Limb (tissue), 2 donors: ENCODE results near the gene ZC3H18.

Source experiments
- DNase-seq, 2 donors: peaks; one replicate each; pipeline ENCODE4 v3.0.0-alpha.2; 2016; ENCODE audit errors: extremely low spot score in 2 of 2

ZC3H18 gene

GRCh38 chr16:88569985-88570690 lies at the start of gene ZC3H18:
Gene ZC3H18 (plus strand): TSS chr16:88570403. CDS start chr16:88577124, 6,721 bp downstream.
- DNase-seq: peak; percentile 98 to 99

- no peak for DNase-seq
Measured at GRCh38 chr16:88521674-88522073, 48.5 kb upstream of the ZC3H18 start.

- DNase-seq: no peak
Measured at GRCh38 chr16:88522276-88522949, 47.8 kb upstream of the ZC3H18 start.

GRCh38 chr16:88523309-88524161 lies 46.7 kb upstream of the ZC3H18 start:
- no peak for DNase-seq

DNA sequence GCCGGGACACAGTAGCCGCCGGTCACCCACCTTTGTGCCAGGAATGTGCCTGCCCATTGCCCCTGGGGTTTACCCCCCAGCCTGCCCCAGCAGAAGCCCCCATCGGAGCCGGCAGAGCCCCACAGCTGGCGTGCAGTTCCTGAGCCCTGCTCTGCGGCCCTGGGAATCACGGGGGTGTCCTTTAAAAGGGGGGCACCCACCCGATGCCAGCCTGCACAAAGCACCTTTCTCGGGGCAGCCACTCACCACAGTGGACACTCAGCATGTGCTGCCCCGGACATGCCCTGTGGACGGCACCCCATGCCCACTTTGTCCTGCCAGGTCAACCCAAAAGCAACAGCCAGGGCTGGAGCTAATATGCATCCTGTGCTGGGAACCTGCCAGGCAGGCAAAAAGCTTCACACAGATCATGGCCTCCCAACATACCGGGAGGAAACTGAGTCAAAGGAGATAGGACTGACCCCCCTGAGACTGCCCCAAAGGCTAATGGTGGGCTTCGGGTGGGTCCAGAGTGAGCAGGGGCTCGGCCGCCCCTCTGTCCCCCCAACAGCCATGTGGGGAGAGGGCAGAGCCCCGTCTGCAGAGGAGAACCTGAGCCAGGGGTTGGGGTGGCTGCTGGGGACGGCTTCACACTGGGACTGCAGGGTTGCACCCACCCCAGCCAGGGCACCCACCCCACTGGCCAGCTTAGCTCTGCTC lies 45.8 kb upstream of the ZC3H18 start:
- no peak for DNase-seq

DNA sequence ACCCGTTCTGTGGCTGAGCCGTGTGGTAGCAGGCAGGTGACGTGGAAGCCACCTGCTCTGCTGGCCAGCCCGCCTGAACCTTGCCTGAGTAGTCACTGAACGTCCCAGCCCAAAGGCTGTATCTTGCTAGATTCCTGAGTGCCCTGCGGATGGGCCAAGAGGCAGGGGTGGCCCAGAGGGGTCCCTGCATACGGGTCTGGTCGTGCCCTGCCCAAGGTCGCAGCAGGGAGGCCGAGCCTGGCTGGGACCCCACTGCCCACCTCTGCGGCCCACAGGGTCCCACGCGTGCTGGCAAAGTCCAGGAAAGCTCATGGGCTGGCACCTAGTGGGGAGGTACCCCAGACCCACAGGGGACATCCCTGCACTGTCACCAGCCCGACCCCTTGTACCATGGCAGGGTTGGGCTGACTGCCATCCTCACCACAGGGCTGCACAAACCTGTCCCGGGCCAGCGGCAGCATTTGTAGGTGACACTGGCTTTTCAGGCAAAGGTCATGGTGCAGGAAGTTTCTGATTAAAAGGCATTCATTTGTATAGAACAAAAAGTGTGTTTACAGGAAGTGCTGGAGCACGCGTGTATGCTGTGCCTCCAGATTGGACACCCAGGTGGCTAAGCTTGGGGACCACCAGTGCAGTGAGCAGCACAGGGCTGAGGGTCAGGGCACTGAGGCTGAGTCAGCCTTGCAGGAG lies 45.1 kb upstream of the ZC3H18 start:
- no peak for DNase-seq

DNA sequence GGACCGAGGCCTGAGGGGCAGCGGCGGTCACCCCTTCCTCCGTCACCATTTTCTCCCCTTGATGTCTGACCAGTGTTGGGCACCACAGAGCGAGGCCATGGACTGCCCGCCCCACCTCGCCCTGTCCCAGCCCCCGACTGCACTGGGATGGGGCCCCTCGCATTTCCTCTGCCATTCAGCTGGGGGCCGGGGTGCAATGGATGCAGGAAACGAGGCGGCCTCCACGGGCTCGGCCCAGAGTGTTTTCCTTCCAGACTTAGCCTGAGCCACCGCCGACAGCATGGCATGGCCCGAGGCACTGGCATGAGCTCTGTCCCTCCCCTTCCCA lies 44.6 kb upstream of the ZC3H18 start:
- DNase-seq: no peak

DNA sequence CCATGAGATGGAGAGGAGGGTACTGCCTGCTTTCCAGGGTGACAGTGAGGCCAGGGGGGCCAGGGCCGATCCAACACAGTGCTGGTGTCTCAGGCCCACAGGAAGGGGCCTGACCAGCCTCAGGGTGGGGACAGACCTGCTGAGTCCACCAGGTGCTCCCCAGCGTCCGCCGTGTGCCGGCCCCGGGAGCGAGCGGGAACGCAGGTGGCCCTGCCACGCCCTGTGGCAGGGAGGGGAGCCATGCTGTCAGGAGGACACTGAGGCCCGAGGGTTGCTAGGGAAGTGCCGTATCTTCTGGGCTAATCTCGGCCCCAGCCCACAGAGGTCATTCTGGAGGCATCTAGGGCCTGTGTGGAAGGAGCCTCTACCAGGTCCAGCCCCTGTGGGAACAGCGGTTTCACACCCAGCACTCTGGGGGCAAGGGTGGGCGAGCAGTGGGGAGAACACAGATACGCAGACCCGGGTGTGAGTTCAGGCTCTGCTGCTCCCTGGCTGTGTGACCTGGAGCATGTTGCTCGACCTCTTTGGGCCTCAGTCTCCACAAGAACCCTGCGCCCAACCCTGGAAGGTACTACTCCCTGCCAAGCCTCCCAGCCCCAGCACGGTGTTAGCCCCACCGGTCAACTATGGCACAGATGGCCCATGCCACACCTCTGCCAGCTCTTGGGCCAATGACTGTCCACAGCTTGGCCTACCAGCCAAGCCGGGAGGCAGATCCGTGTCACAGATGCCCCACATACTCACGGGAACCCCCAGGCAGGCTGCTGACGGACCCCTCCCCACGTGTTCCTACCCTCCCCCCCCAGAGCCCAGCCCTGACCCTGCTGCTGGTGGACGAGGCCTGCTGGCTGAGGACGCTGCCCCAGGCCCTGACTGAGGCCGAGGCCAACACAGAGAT lies 43.9 kb upstream of the ZC3H18 start:
- no peak for DNase-seq

DNA sequence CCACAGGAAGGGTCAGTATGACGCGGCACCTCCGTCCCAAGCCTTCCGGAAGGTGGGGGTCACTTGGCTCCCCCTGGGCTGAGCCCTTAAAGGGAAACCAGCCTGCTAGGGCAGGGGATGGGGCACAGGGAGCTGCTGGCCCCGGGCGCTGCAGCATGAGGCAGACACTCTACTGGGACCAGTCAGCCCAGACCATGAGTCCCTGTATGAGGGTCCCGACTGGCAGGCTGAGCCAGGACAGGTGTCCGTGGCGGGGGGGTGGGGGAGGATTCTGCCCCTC lies 43.4 kb upstream of the ZC3H18 start:
- DNase-seq: no peak

DNA sequence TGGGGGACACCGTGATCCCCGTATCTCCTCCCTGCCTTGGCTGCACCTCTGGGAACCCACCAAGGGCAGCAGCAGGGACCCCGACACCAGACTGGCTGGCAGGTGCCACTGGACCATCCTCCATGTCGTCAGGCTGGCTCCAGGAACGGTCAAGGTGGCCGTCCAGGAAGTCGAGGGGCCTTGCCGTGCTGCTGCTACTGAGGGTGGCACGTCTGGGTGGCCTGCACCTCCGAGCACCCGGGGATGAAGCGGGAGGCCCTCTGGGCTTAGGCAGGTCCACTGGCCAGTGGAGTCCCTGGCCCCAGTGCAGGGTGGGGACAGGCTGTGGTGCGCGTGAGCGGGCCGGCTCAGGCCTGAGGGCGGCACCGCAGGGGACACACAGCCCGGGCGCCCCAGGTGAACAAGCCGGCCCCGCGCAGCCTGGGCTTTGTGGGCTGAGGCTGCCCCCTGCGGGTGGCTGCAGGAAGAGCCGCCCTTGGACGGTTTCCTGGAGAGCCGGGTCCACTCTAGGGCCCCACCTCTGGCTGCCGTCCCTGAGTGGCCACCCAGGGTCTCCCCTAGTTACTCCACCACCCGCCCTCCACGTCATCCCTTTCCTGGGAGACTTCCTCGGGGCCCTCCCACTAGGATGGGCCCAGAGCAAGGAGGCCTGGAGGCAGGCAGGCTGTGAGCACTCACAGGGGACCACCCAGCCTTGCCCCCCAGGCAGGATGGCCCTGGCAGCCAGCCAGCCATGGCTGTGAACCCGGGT lies 42.8 kb upstream of the ZC3H18 start:
- peak in 1 of 2 donors; percentile 81 for DNase-seq

DNA sequence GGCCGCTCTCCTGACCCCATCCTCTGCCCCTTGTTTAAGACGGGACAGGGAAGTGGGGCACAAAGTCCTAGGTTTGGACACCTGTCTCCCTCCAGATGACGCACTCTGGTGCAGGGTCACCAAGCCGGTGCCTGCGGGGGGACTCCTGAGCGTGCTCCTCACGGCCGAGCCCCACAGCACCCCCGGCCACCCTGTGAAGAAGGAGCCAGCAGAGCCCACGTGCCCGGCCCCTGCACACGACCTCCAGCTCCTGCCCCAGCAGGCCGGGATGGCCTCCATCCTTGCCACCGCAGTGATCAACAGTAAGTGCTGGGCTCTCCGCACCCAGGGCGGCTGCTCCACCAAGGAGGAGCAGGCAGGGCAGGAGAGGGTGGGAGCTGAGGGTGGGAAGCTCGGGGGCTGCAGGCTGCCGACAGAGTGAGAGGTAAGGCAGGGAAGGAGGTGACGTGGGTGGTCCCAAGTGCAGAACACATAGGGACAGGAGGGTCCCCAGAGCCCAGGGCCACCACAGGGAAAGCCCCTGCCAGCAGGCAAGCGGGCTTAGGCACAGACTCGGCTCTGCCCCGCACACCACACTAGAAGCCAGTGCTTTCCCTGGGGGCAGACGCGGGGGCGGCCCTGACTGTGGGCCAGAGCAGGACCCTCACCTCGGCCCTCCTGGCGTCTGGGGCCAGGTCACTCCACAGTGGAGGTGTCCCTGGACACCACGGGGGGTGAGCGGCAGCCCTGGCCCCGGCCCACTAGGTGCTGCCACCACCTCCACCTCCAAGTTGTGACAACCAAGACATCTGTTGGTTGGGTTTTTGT lies 42.1 kb upstream of the ZC3H18 start:
- no peak for DNase-seq

DNA sequence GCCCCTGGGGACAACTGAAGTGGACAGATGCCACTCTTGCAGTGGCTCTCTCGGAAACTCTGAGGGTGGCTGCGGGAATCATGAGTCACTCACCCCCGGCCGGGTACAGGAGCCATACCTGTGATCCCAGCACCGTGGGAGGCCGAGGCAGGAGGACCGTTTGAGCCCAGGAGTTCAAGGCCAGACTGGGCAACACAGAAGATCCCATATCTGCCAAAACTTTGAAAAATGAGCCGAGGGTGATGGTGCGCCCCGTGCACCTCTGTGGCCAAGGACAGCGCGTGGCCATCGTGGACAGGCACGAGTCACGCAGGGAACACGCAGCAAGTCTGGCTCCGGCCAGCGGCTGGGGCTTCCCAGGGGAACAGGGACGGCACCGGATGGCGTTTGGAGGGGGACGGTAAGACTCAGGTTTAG lies 41.3 kb upstream of the ZC3H18 start:
- DNase-seq: no peak

DNA sequence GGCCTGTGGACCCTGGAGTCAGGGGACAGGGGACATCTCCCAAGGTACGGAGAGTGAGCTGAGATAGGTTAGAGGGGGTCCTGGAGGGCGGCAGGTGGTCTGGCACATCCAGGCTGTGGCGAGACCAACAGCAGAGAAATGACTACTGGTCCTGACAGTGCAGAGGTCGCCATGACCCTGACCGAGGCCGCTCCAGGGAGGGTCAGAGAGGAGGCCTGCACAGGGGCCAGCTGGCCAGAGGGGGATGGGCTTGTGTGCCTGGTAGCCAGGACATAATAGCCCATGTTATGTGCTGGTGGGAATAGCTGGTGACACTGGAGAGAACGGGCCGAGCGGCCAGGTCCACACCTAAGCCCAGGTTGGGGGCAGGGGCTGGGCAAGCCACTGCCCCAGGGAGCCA lies 40.6 kb upstream of the ZC3H18 start:
- no peak for DNase-seq

DNA sequence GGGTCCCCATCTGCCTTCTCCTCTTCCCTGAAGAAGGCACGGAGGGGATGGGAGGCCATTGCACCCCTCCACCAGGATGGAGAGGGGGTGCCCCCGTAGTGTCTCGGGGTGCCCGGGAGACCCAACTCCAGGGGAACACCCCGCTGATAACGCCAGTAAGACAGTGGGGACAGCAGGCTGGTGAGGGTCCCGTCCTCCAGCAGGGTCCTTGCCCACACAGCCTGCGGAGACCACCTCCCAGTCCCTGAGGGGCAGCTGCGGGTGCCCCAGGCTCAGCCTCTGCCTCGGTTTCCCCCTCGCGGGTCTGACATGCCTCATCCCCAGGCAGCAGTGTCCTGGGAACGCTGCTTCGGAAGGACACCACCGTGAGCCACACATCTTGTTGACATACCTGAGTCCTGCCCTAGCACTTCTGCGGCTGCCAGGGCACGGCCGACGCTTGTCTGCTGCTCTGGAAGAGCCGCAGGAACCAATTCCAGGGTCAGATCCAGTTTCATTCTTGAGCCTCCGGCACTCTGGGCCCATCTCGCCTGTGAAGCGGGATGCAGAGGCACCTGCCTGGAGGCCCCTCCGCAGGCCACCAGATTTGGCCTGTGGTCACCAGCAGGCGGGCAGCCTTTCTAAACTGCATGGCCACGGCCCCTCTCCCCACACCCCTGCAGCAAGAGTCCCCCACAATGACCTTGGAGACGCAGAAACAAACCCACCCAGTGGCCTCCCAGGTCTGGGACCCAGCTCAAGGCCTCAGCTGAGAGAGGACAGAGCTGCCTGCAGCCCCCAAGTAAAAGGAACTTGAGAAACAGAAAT lies 39.9 kb upstream of the ZC3H18 start:
- DNase-seq: no peak

DNA sequence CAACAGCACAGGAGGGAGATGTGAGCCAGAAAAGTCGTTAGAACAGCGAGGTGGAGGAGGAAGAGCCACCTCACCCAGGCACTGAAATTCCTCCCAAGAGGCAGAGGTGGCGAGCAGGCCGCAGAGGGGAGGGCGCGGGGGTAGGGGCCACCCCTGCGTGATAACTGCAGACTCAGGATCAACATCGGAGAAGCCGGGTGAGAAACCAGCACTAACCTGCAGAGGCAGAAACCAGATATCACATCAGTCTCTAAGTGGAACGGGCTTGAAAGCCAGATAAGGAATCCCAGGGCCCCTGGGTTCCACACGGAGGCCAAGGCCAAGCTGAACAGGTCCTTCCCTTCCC lies 39.4 kb upstream of the ZC3H18 start:
- no peak for DNase-seq

DNA sequence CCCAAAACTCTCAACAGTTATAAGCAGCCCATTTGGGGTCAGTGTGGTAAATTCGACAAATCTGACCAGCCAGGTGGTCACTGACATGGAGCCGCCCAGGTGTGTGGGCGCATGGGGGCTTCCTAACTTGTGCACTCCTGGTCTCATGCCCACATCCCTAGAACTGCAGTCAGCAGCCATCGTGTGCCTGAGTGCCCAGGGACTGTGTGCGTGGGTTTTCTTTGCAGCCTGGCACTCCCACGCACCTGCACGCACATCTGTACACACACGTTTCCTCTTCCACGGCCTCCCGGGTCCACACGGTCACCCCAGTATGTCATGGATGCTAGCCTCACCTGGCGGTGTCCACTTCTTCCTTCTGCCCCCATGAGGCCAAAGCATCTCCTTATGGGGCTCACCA lies 38.9 kb upstream of the ZC3H18 start:
- DNase-seq: no peak

DNA sequence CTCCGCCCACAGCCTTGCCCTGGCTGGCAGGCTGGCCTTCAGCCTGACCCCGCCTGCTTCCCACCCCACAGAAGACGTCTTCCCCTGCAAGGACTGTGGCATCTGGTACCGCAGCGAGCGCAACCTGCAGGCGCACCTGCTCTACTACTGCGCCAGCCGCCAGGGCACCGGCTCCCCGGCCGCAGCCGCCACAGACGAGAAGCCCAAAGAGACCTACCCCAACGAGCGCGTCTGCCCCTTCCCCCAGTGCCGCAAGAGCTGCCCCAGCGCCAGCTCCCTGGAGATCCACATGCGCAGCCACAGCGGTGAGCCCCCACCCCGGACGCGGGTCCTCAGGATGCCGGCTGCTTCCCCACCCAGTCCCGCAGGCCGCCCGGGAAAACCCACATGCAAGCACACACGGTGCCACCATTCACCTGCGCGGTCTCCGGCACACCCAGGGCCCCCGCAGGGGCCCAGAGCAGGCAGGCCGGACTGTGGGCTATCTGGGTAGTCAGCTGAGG lies 38.2 kb upstream of the ZC3H18 start:
- DNase-seq: peak in 1 of 2 donors; percentile 40
